Measurements from ENCODE around the gene HAUS6.

GRCh38 chr9:19049917-19050636 lies 52.6 kb downstream of the HAUS6 start:
- TF ChIP-seq CTCF (IDR thresholded peaks at IDR 0.05; ENCODE audit: insufficient read depth, low read length, poor library complexity, severe bottlenecking) (no peak), EZH2phosphoT487 (conservative IDR thresholded peaks at IDR 0.05; ENCODE audit: low read length) (no peak)

Data from SU-DHL-6 (cell line).